Lung (tissue), 16 donors: ENCODE data around the gene ITGAE. TPM values are rescaled to one million over a fixed set of nuclear protein-coding genes. Genes with fewer than 3 reads are reported as not detected.

Experiments used
- ATAC-seq: fragments of 200-7000 bp; cut with Tn5 transposase; one replicate; pipeline ENCODE4 v1.9.1; 2020; ENCODE audit warnings: moderate number of reproducible peaks; ENCODE audit not compliant: insufficient read depth, low FRiP score
- DNase-seq, 3 donors: peaks; one replicate each; pipeline ENCODE4 v3.0.0-alpha.2; 2013 to 2017
- H3K27ac ChIP-seq, 2 donors: one replicate each; pipeline ENCODE4 v1.5.1; 2013; ENCODE audit warnings: mild to moderate bottlenecking in 2 of 2, moderate library complexity in 2 of 2, control low read depth in 1 of 2, inconsistent platforms in 1 of 2, low read depth in 1 of 2, low read length in 1 of 2
- H3K27me3 ChIP-seq, 3 donors: one replicate each; pipeline ENCODE4 v1.5.1; 2013; ENCODE audit warnings: low read length in 2 of 3; ENCODE audit not compliant: control insufficient read depth in 3 of 3, insufficient read depth in 3 of 3
- H3K36me3 ChIP-seq, 4 donors: one replicate each; pipeline ENCODE4 v1.5.1; 2013; ENCODE audit warnings: low read length in 4 of 4, mild to moderate bottlenecking in 1 of 4, moderate library complexity in 1 of 4; ENCODE audit not compliant: control insufficient read depth in 4 of 4, insufficient read depth in 4 of 4
- H3K4me1 ChIP-seq, 5 donors: one replicate each; pipeline ENCODE4 v1.5.1; 2013; ENCODE audit warnings: low read length in 5 of 5, mild to moderate bottlenecking in 2 of 5, moderate library complexity in 1 of 5; ENCODE audit not compliant: control insufficient read depth in 5 of 5, insufficient read depth in 5 of 5
- H3K4me3 ChIP-seq: one replicate; pipeline ENCODE4 v1.5.1; 2013; ENCODE audit warnings: mild to moderate bottlenecking, control low read depth, moderate library complexity
- H3K9ac ChIP-seq, 2 donors: one replicate each; pipeline ENCODE4 v1.5.1; 2013; ENCODE audit warnings: low read length in 2 of 2, control low read depth in 1 of 2; ENCODE audit not compliant: insufficient read depth in 1 of 2
- H3K9me3 ChIP-seq, 4 donors: one replicate each; pipeline ENCODE4 v1.5.1; 2013; ENCODE audit warnings: low read length in 3 of 4, mild to moderate bottlenecking in 1 of 4, moderate library complexity in 1 of 4; ENCODE audit not compliant: control insufficient read depth in 4 of 4, insufficient read depth in 3 of 4
- CTCF ChIP-seq: IDR thresholded peaks from 2 replicates; pipeline ENCODE4 v1.5.1; 2012; ENCODE audit warnings: mild to moderate bottlenecking; ENCODE audit errors: control extremely low read depth, extremely low read depth
- WGBS, 2 donors: extraction: QIAGEN DNeasy Blood & Tissue Kit; methylation state at CpG; one replicate each; pipeline ENCODE4 v1.1.7; 2013; 5-methylcytosine and 5-hydroxymethylcytosine counted together
- long read RNA-seq, 5 donors: transcript quantifications; one replicate each; lab custom pipeline, GENCODE V29; 2026
- polyA plus RNA-seq, 2 donors: library from polyadenylated mRNA; stranded (reverse); fragments of 200-250 nt; gene quantifications; one replicate each; pipeline ENCODE4 v1.2.1, GENCODE V29; 2013
- total RNA-seq, 2 donors: library from RNA; depleted of rRNA in 1 of 2; stranded (reverse); fragments of >200 nt in 1 of 2; gene quantifications; one replicate each; pipeline ENCODE4 v1.2.1, GENCODE V29; 2014 to 2021
- donor health status: control.
- donor health status: control.
- donor health status: Bipolar disorder and iron deficiency.
- donor health status: healthy.
- donor health status: DM: yes; HTN: yes; CAD: no.

ITGAE gene
- 10 to 100 TPM; 16.8 to 21.3 TPM for total RNA-seq
- polyA plus RNA-seq, result 10 to 100 TPM; 34.0 to 37.3 TPM
- long read RNA-seq, donor 1, transcript ITGAE-208 (3 exons, 731 nt), result minor isoform, 5 of 42 reads
- long read RNA-seq, donor 1, transcript ITGAE-207 (4 exons, 672 nt), result major isoform, 35 of 42 reads
- long read RNA-seq, donor 1, partial matches to known transcripts, result 0 of 42 reads
- long read RNA-seq, donor 1, other reads (novel, unspliced or antisense), result 0 of 42 reads
- long read RNA-seq, donor 2, transcript ITGAE-207 (4 exons, 672 nt), result major isoform, 13 of 16 reads
- long read RNA-seq, donor 2, partial matches to known transcripts, result 0 of 16 reads
- long read RNA-seq, donor 2, other reads (novel, unspliced or antisense), result 0 of 16 reads
- long read RNA-seq, donor 3, transcript ITGAE-207 (4 exons, 672 nt), result major isoform, 28 of 33 reads
- long read RNA-seq, donor 3, partial matches to known transcripts, result 0 of 33 reads
- long read RNA-seq, donor 3, other reads (novel, unspliced or antisense), result 0 of 33 reads
- long read RNA-seq, donor 4, transcript ITGAE-207 (4 exons, 672 nt), result major isoform, 24 of 28 reads
- long read RNA-seq, donor 4, partial matches to known transcripts, result 0 of 28 reads
- long read RNA-seq, donor 4, other reads (novel, unspliced or antisense), result 0 of 28 reads
- long read RNA-seq, donor 5, transcript ITGAE-208 (3 exons, 731 nt), result minor isoform, 7 of 61 reads
- long read RNA-seq, donor 5, transcript ITGAE-207 (4 exons, 672 nt), result major isoform, 39 of 61 reads
- long read RNA-seq, donor 5, partial matches to known transcripts, result 10 of 61 reads
- long read RNA-seq, donor 5, other reads (novel, unspliced or antisense), result 0 of 61 reads

DNA sequence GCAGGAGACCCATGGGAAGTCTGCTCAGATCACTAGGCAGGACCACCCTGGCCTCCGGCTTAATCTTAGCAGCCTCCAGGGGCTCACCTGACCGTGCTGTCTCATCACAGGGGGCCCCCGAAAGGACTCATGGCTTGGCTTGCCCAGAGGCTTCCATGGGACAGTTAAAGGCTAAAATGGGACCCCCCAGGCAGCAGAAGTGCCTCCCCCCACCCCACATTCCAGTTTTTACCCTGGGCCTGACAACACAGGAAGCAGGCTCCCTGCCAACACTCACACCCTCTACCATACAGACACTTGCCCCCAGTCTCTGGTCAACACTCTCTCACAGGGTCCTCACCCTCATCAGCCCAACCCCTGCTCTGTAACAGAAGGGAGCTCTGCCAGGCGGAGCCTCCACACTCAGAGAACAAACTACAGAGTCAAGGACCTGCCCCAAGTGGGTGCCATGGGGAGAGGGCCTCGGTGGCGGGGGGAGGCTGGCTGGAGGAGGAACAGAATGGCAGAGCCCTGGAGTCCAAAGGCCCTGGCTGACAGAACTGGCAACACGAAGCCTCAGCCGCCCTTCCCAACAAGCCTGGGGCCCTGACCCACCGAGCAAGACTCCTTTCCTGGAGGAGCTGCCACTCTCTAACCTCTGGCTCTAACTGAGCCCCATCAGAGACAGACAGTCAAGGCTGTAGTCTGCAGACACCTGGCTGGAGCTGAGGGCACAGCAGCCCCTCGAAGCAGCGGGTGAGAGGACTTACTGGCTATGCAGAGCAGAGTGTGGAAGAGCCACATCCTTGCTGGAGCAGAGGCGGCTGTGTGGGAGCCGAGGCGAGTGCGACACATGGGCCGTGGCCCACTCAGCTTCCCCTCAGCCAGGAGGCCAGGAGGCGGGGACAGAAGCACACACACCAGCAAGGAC lies at the start of gene ITGAE:
ITGAE (minus strand) TSS at position 827 of the 910 bp plus-strand sequence; CDS start at position 783, 44 bp downstream.
- H3K4me1 ChIP-seq, result peaks cover 0 to 14% (median 5%) of the 10 kb centered on the region in 5 donors
- peak; percentile 20 to 42 (median 37) for DNase-seq
- H3K9me3 ChIP-seq, result peaks cover 0 to under 1% (median 0%) of the 10 kb centered on the region in 4 donors
- H3K36me3 ChIP-seq, result peaks cover 0 to 3% (median under 1%) of the 10 kb centered on the region in 4 donors
- 61 to 70% methylated on average over 17 of the region's 17 CpGs for WGBS, 2 donors
- no peak within 1 kb of the TSS for H3K9ac ChIP-seq
- no peak for TF ChIP-seq CTCF
- ATAC-seq, result no peak
- no peak within 1 kb of the TSS for H3K4me3 ChIP-seq
- no peaks in the 10 kb centered on the region for H3K27me3 ChIP-seq
- H3K27ac ChIP-seq, result peak within 1 kb of the TSS in 1 of 2 donors; percentile 30

DNA sequence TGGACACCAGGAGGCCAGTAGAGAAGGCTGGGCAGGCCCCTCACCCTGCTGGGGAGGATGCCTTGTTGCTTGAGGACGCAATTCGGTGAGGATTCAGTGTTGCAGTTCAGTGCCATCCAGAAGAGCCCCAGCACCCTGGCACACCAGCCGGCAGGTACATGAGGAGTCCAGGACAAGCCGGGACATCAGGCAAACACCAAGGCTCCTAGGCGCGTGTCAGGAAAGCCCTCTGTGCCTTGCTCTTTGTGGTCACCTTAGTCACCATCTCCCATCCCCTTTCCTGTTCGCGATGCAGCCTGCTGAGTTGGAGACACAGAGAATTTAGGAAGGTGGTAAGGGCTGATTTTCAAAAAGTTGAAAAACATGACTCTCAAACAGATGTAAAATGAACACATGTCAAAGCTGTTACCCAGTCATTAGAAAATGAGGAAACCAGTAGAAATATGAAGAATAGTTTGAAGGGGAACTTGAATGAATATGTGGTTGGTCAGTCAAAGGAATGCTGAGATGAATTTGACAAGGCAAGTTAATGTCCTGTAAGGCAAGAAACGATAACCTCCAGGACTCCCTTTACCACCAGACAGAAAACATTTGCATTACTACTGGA lies 47.3 kb upstream of the ITGAE start:
- H3K9me3 ChIP-seq, result no peaks in the 10 kb centered on the region
- no peaks in the 10 kb centered on the region for H3K27me3 ChIP-seq
- peaks cover 0 to 9% (median 3%) of the 10 kb centered on the region in 4 donors for H3K36me3 ChIP-seq
- ATAC-seq (no peak), DNase-seq (no peak)
- H3K4me3 ChIP-seq, result no peak overlapping the region
- H3K27ac ChIP-seq, result no peak overlapping the region
- TF ChIP-seq CTCF, result no peak
- 56 to 74% methylated on average over 9 of the region's 9 CpGs for WGBS, 2 donors
- H3K9ac ChIP-seq, result no peak overlapping the region
- H3K4me1 ChIP-seq, result peaks cover 0 to 5% (median 0%) of the 10 kb centered on the region in 5 donors

DNA sequence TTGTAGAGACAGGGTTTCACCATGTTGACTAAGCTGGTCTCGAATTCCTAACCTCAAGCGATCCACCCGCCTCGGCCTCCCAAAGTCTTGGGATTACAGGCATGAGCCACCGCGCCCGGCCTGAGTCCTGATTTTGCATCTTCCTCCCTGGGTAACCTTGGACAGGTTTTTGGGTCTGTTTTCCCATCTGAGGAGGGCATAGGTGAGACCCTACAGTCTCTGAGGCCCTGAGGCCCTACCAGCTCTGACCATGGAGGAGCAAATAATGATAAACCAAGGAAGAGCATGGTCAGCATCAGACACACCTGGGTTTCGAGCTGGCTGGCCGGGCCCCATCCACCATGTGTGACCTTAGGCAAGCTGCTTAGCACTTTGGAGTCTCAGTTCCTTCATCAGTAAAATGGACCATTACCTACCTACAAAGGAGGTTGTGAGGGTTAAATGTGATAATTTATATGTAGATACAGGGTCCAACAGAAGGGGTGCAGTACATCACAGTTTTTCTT lies 46.2 kb upstream of the ITGAE start:
- Histone ChIP-seq H3K9me3 (no peaks in the 10 kb centered on the region), H3K27ac (no peak overlapping the region), H3K36me3 (peaks cover 0 to 15% (median 5%) of the 10 kb centered on the region in 4 donors), H3K9ac (no peak overlapping the region), H3K4me1 (peaks cover 0 to 5% (median 0%) of the 10 kb centered on the region in 5 donors), H3K4me3 (no peak overlapping the region), H3K27me3 (no peaks in the 10 kb centered on the region)
- ATAC-seq (no peak), DNase-seq (no peak)
- whole genome bisulfite sequencing, 2 donors, result 96 to 98% methylated on average over 9 of the region's 9 CpGs
- TF ChIP-seq CTCF, result no peak
